Naive thymus-derived CD4-positive, alpha-beta T cell (primary cell): Measurements from ENCODE around the gene RNF14. TPM values are rescaled to one million over a fixed set of nuclear protein-coding genes. Genes with fewer than 3 reads are reported as not detected.
A peak's percentile ranks its signal among the peaks of the same experiment; 100 is the strongest.

ENCODE experiments used
- ATAC-seq: fragments of 150-1000 bp; cut with Tn5 transposase; 2 replicates; pipeline ENCODE4 v1.10.0; 2021; ENCODE audit warnings: mild to moderate bottlenecking, moderate library complexity
- CTCF ChIA-PET: fragments of 350-600 bp; sonication (Branson Sonifier 250); formaldehyde crosslinking; loops from one replicate; lab custom pipeline; 2021; ENCODE audit warnings: antibody characterized with exemption; lab: Charles Lee
- POLR2A ChIA-PET: fragments of 350-600 bp; sonication (Branson Sonifier 250); formaldehyde crosslinking; loops from one replicate; lab custom pipeline; 2021; ENCODE audit warnings: antibody characterized with exemption, inconsistent platforms; lab: Charles Lee
- DNase-seq, 9 donors: peaks; one replicate each; pipeline versions ENCODE4 v3.0.0 to v3.0.0-alpha.2; 2020 to 2022; ENCODE audit warnings: mixed read lengths in 1 of 9
- H3K27ac ChIP-seq: one replicate; pipeline ENCODE4 v1.7.0; 2013; ENCODE audit warnings: mild to moderate bottlenecking, low read depth, low read length, moderate library complexity
- H3K27me3 ChIP-seq, 2 donors: one replicate each; pipeline ENCODE4 v1.7.0; 2013; ENCODE audit warnings: low read length in 2 of 2, mild to moderate bottlenecking in 2 of 2, moderate library complexity in 2 of 2; ENCODE audit not compliant: control insufficient read depth in 2 of 2, insufficient read depth in 2 of 2
- H3K36me3 ChIP-seq, 3 experiments: 1 replicate in 2 of 3; 2 replicates in 1 of 3; pipeline ENCODE4 v1.7.0; 2013; ENCODE audit warnings: low read length in 3 of 3, mild to moderate bottlenecking in 3 of 3, moderate library complexity in 1 of 3; ENCODE audit not compliant: insufficient read depth in 3 of 3, control insufficient read depth in 2 of 3
- H3K4me1 ChIP-seq, 2 donors: one replicate each; pipeline ENCODE4 v1.7.0; 2013; ENCODE audit warnings: low read length in 2 of 2, mild to moderate bottlenecking in 2 of 2, moderate library complexity in 1 of 2; ENCODE audit not compliant: control insufficient read depth in 2 of 2, insufficient read depth in 2 of 2
- H3K4me3 ChIP-seq: 2 replicates; pipeline ENCODE4 v1.7.0; 2013; ENCODE audit warnings: mild to moderate bottlenecking, low read length
- H3K9me3 ChIP-seq, 3 experiments: 1 replicate in 2 of 3; 2 replicates in 1 of 3; pipeline ENCODE4 v1.7.0; 2013; ENCODE audit warnings: low read length in 3 of 3; ENCODE audit not compliant: control insufficient read depth in 2 of 3
- H3K27ac Mint-ChIP-seq, 9 donors: one replicate each; pipeline ENCODE4 v1.8.0; 2020 to 2022; ENCODE audit warnings: mixed read lengths in 9 of 9, mild to moderate bottlenecking in 8 of 9, moderate library complexity in 5 of 9, inconsistent platforms in 2 of 9
- H3K27me3 Mint-ChIP-seq, 5 donors: one replicate each; pipeline ENCODE4 v1.8.0; 2021 to 2022; ENCODE audit warnings: mixed read lengths in 5 of 5, mild to moderate bottlenecking in 1 of 5
- H3K36me3 Mint-ChIP-seq, 5 donors: one replicate each; pipeline ENCODE4 v1.8.0; 2020 to 2022; ENCODE audit warnings: mixed read lengths in 5 of 5, mild to moderate bottlenecking in 3 of 5, inconsistent platforms in 1 of 5
- H3K4me1 Mint-ChIP-seq, 7 donors: one replicate each; pipeline ENCODE4 v1.8.0; 2020 to 2022; ENCODE audit warnings: mixed read lengths in 7 of 7, mild to moderate bottlenecking in 3 of 7, inconsistent platforms in 1 of 7
- H3K4me3 Mint-ChIP-seq, 10 donors: one replicate each; pipeline ENCODE4 v1.8.0; 2020 to 2022; ENCODE audit warnings: mild to moderate bottlenecking in 10 of 10, mixed read lengths in 10 of 10, moderate library complexity in 6 of 10, inconsistent platforms in 2 of 10
- H3K9me3 Mint-ChIP-seq, 11 donors: one replicate each; pipeline ENCODE4 v1.8.0; 2020 to 2022; ENCODE audit warnings: mixed read lengths in 11 of 11, mild to moderate bottlenecking in 4 of 11, inconsistent platforms in 1 of 11, moderate library complexity in 1 of 11
- intact Hi-C, 2 donors: fragments of 100-400 bp; cut with micrococcal nuclease; formaldehyde crosslinking; loops; one replicate each; pipeline ENCODE4 v1.15.1; 2023
- polyA plus RNA-seq, 2 donors: library from polyadenylated mRNA; unstranded; fragments of 300-500 nt; fragmentation: Illumina TruSeq; gene quantifications; one replicate each; pipeline ENCODE4 v1.2.3, GENCODE V29; 2021
- total RNA-seq, 6 experiments: library from RNA in 5 of 6; stranded (reverse) in 5 of 6; gene quantifications; 1 replicate in 5 of 6; 2 replicates in 1 of 6; pipeline ENCODE4 v1.2.3 and lab custom pipeline; 2021 to 2026

Gene RNF14
- total and polyA plus RNA-seq, 7 experiments from 2014 or later, result 14.7 to 40.2 (median 31.4) TPM

DNA sequence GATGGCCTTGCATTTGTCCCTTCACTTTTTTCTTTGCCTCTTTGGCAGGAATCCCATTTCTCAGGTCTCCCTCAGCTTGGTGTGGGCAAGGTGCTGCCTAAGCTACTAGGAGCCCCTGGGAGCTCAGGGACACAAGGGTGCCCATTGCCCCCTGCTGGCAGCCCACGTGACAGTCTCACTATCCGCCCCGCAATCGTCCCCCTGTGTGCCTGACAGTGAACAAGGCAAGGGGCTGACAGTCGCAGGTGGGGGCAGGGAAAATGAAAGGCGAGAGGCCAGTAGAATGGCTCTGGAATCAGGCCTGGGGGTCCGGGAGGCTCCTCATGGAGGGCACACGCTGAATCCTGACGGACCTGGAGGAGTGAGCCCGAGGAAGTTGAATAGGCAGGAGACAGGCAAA, 8.9 kb upstream of the RNF14 start:
- H3K36me3 Mint-ChIP-seq, result no peaks in the 10 kb centered on the region
- Histone ChIP-seq H3K27me3 (no peaks in the 10 kb centered on the region), H3K27ac (no peak overlapping the region), H3K9me3 (no peaks in the 10 kb centered on the region), H3K4me3 (no peak overlapping the region), H3K4me1 (peaks cover 30 to 43% of the 10 kb centered on the region in 2 donors), H3K36me3 (no peaks in the 10 kb centered on the region)
- POLR2A ChIA-PET, result interaction anchor here (0.6 to 3.3 kb wide), 16 partner anchors 10 to 367 kb away, joined by 3 to 55 read pairs (median 4); partner anchors contain the start of genes ARAP3, DELE1 and RNF14
- H3K27me3 Mint-ChIP-seq, result no peaks in the 10 kb centered on the region
- CTCF ChIA-PET, result interaction anchor here (0.6 to 6.6 kb wide), 27 partner anchors 9 to 325 kb away, joined by 3 to 143 read pairs (median 9); partner anchors contain the start of genes ARAP3, PCDH1 and RNF14
- H3K27ac Mint-ChIP-seq, result peak overlapping the region in 8 of 9 donors; percentile 3 to 92 (median 76)
- no peak for ATAC-seq
- H3K9me3 Mint-ChIP-seq, result no peaks in the 10 kb centered on the region
- peak overlapping the region in 7 of 10 donors; percentile 8 to 58 (median 39) for H3K4me3 Mint-ChIP-seq
- intact Hi-C loops, result loop anchor here (1.0 to 10.0 kb wide), 12 partner anchors 8 to 295 kb away; partner anchors contain the start of gene PCDH1 (in 1 of the 2)
- H3K4me1 Mint-ChIP-seq, result peaks cover 29 to 51% (median 40%) of the 10 kb centered on the region in 7 donors
- peak in 2 of 9 donors; percentile 19 for DNase-seq

GRCh38 chr5:141960449-141961323, 8.2 kb upstream of the RNF14 start:
- Mint-ChIP-seq H3K4me1 (peaks cover 29 to 51% (median 40%) of the 10 kb centered on the region in 7 donors), H3K27me3 (no peaks in the 10 kb centered on the region), H3K9me3 (no peaks in the 10 kb centered on the region), H3K4me3 (peak overlapping the region; percentile 5 to 75 (median 54)), H3K27ac (peak overlapping the region; percentile 82 to 93 (median 92)), H3K36me3 (peaks cover 0 to 3% (median 0%) of the 10 kb centered on the region in 5 donors)
- ChIA-PET CTCF (interaction anchor here (0.6 to 6.6 kb wide), 43 partner anchors 8 to 1404 kb away, joined by 3 to 143 read pairs (median 4); partner anchors contain the start of genes ARAP3, FCHSD1, PCDH1 and RNF14), POLR2A (interaction anchor here (0.7 to 3.3 kb wide), 20 partner anchors 9 to 367 kb away, joined by 3 to 55 read pairs (median 5); partner anchors contain the start of genes ARAP3, DELE1 and RNF14)
- ATAC-seq (peak; percentile 94), DNase-seq (peak; percentile 82 to 95 (median 89))
- no peaks in the 10 kb centered on the region for H3K36me3 ChIP-seq
- peaks cover 30 to 43% of the 10 kb centered on the region in 2 donors for H3K4me1 ChIP-seq
- intact Hi-C loops, result loop anchor here (1.0 to 10.0 kb wide), 12 partner anchors 8 to 295 kb away; partner anchors contain the start of gene PCDH1 (in 1 of the 2)
- H3K9me3 ChIP-seq, result no peaks in the 10 kb centered on the region
- H3K27me3 ChIP-seq, result no peaks in the 10 kb centered on the region
- H3K27ac ChIP-seq, result peak overlapping the region; percentile 50
- H3K4me3 ChIP-seq, result peak overlapping the region; percentile 7

- Histone ChIP-seq H3K27ac (peak overlapping the region; percentile 50), H3K4me1 (peaks cover 30 to 43% of the 10 kb centered on the region in 2 donors), H3K4me3 (peak overlapping the region; percentile 7), H3K36me3 (no peaks in the 10 kb centered on the region), H3K27me3 (no peaks in the 10 kb centered on the region), H3K9me3 (no peaks in the 10 kb centered on the region)
- Mint-ChIP-seq H3K4me1 (peaks cover 29 to 51% (median 42%) of the 10 kb centered on the region in 7 donors), H3K27me3 (no peaks in the 10 kb centered on the region), H3K4me3 (peak overlapping the region in 9 of 10 donors; percentile 25 to 75 (median 53)), H3K9me3 (no peaks in the 10 kb centered on the region), H3K27ac (peak overlapping the region; percentile 82 to 93 (median 92)), H3K36me3 (peaks cover 0 to 3% (median 0%) of the 10 kb centered on the region in 5 donors)
- CTCF ChIA-PET, result interaction anchor here (0.6 to 6.6 kb wide), 36 partner anchors 8 to 1405 kb away, joined by 3 to 143 read pairs (median 5); partner anchors contain the start of genes ARAP3, FCHSD1, PCDH1 and RNF14
- intact Hi-C loops, result loop anchor here in 1 of 2 donors (2.0 to 10.0 kb wide), 3 partner anchors 83 to 263 kb away; partner anchors contain the start of gene PCDH1
- ATAC-seq (no peak), DNase-seq (no peak)
- POLR2A ChIA-PET, result interaction anchor here (1.0 to 3.3 kb wide), 17 partner anchors 8 to 368 kb away, joined by 3 to 55 read pairs (median 5); partner anchors contain the start of genes ARAP3, DELE1 and RNF14
Measured at GRCh38 chr5:141961466-141961865, 7.4 kb upstream of the RNF14 start.

- Mint-ChIP-seq H3K4me1 (peaks cover 22 to 47% (median 37%) of the 10 kb centered on the region in 7 donors), H3K4me3 (no peak overlapping the region), H3K27me3 (peaks cover 0 to 2% (median 0%) of the 10 kb centered on the region in 5 donors), H3K36me3 (peaks cover 0 to 3% (median 0%) of the 10 kb centered on the region in 5 donors), H3K27ac (no peak overlapping the region), H3K9me3 (no peaks in the 10 kb centered on the region)
- intact Hi-C loops, result loop anchor here in 1 of 2 donors (10.0 kb wide), 1 partner anchor 261 kb away; no protein-coding TSS in a partner anchor
- H3K4me1 ChIP-seq, result peaks cover 21 to 35% of the 10 kb centered on the region in 2 donors
- no peak overlapping the region for H3K4me3 ChIP-seq
- no peak overlapping the region for H3K27ac ChIP-seq
- H3K9me3 ChIP-seq, result no peaks in the 10 kb centered on the region
- no peaks in the 10 kb centered on the region for H3K27me3 ChIP-seq
- DNase-seq (no peak), ATAC-seq (no peak)
- no peaks in the 10 kb centered on the region for H3K36me3 ChIP-seq
- ChIA-PET POLR2A (interaction anchor here (0.8 to 1.2 kb wide), 4 partner anchors 12 to 280 kb away, joined by 3 to 6 read pairs (median 4); no protein-coding TSS in a partner anchor), CTCF (interaction anchor here (0.6 to 1.4 kb wide), 5 partner anchors 74 to 312 kb away, joined by 3 read pairs; partner anchors contain the start of gene FCHSD1)
Measured at GRCh38 chr5:141963701-141964100, 5.2 kb upstream of the RNF14 start.

DNA sequence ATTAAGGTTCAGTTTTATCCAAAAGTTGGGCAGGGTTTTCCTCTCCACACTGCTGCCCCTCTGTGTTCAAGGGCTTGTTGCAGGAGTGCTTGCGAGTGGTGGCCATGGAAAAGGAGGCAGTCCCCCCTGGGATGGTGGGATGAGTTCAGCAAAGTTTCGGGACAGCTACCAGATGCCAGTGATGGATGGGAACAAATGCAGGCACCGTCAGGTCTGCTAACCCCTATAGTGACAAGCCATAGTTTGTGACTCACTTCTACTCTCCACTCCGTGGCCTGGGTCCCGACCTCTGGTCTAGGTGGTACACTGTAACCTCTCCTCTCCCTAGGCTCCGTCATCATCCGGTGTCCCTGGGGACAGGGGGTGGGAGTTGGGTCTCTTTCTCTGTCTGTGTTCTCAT, 3.8 kb upstream of the RNF14 start:
- Histone ChIP-seq H3K4me1 (peaks cover 23 to 30% of the 10 kb centered on the region in 2 donors), H3K4me3 (no peak overlapping the region), H3K36me3 (peaks cover 0 to 3% (median 0%) of the 10 kb centered on the region in 3 experiments), H3K27ac (no peak overlapping the region), H3K27me3 (no peaks in the 10 kb centered on the region), H3K9me3 (no peaks in the 10 kb centered on the region)
- intact Hi-C loops, result loop anchor here (5.0 to 10.0 kb wide), 2 partner anchors 260 to 807 kb away; partner anchors contain the start of gene ARHGAP26 (in 1 of the 2)
- no peak overlapping the region for H3K27ac Mint-ChIP-seq
- peaks cover 0 to 2% (median 0%) of the 10 kb centered on the region in 5 donors for H3K27me3 Mint-ChIP-seq
- DNase-seq (no peak), ATAC-seq (no peak)
- CTCF ChIA-PET, result interaction anchor here (0.6 to 1.2 kb wide), 2 partner anchors 314 to 340 kb away, joined by 3 read pairs; partner anchors contain the start of gene FCHSD1
- H3K36me3 Mint-ChIP-seq, result peaks cover 0 to 3% (median 0%) of the 10 kb centered on the region in 5 donors
- POLR2A ChIA-PET, result no interaction called here
- peaks cover 15 to 46% (median 35%) of the 10 kb centered on the region in 7 donors for H3K4me1 Mint-ChIP-seq
- H3K4me3 Mint-ChIP-seq, result no peak overlapping the region
- no peaks in the 10 kb centered on the region for H3K9me3 Mint-ChIP-seq
